ENCODE measurements around the gene BRD3. TPM values are rescaled to one million over a fixed set of nuclear protein-coding genes. Genes with fewer than 3 reads are reported as not detected.

The BRD3 gene
- total and polyA plus RNA-seq, 12 donors: 5.7 to 34.4 (median 28.9) TPM

- peaks cover 0 to 12% (median 0%) of the 10 kb centered on the region in 11 donors for H3K9me3 ChIP-seq
- intact Hi-C loops (cut with DNase I): no loop called here
- H3K36me3 ChIP-seq: no peaks in the 10 kb centered on the region
- no peak overlapping the region for H3K27ac ChIP-seq
- WGBS, 2 donors: 59 to 70% methylated on average over 20 of the region's 20 CpGs
- no peak for DNase-seq
- peaks cover 0 to 4% (median 0%) of the 10 kb centered on the region in 7 donors for H3K27me3 ChIP-seq
- H3K4me3 ChIP-seq: no peak overlapping the region
- H3K4me1 ChIP-seq: peaks cover 0 to 6% (median 0%) of the 10 kb centered on the region in 9 donors
- ATAC-seq: peak in 1 of 8 donors; percentile 64
- TF ChIP-seq, protein P1, sequence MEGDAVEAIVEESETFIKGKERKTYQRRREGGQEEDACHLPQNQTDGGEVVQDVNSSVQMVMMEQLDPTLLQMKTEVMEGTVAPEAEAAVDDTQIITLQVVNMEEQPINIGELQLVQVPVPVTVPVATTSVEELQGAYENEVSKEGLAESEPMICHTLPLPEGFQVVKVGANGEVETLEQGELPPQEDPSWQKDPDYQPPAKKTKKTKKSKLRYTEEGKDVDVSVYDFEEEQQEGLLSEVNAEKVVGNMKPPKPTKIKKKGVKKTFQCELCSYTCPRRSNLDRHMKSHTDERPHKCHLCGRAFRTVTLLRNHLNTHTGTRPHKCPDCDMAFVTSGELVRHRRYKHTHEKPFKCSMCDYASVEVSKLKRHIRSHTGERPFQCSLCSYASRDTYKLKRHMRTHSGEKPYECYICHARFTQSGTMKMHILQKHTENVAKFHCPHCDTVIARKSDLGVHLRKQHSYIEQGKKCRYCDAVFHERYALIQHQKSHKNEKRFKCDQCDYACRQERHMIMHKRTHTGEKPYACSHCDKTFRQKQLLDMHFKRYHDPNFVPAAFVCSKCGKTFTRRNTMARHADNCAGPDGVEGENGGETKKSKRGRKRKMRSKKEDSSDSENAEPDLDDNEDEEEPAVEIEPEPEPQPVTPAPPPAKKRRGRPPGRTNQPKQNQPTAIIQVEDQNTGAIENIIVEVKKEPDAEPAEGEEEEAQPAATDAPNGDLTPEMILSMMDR (IDR thresholded peaks at IDR 0.05): no peak
These were observed 57.3 kb downstream of the BRD3 start for GRCh38 chr9:134010310-134011173.

DNA sequence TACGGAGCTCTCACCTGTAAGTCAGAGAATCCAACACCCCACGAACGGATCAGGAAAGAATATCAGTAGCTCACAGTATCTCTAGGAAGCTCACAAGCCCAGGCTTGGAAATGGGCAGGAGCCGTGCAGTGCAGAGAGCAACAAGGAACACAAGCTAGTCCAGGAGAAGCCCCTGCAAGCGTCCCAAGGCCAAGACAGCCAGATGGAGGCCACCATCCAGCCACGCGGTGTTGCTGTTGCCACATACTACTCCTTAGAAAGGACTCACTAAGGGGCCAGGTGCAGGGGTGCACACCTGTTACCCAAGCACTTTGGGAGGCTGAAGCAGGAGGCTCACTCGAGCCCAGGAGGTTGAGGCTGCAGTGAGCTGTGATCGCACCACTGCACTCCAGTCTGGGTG is 60.3 kb downstream of the BRD3 start:
- H3K27me3 ChIP-seq: peaks cover 0 to 4% (median 0%) of the 10 kb centered on the region in 7 donors
- no peak for ATAC-seq
- 82 to 85% methylated on average over 9 of the region's 9 CpGs for WGBS, 2 donors
- no peaks in the 10 kb centered on the region for H3K36me3 ChIP-seq
- H3K4me1 ChIP-seq: peaks cover 0 to 6% (median 0%) of the 10 kb centered on the region in 9 donors
- no peak overlapping the region for H3K4me3 ChIP-seq
- DNase-seq: no peak
- TF ChIP-seq, protein P1 (IDR thresholded peaks at IDR 0.05): no peak
- no peak overlapping the region for H3K27ac ChIP-seq
- peaks cover 0 to 7% (median 0%) of the 10 kb centered on the region in 11 donors for H3K9me3 ChIP-seq
- intact Hi-C loops (cut with DNase I): no loop called here

GRCh38 chr9:134007150-134007549 is 60.7 kb downstream of the BRD3 start:
- peaks cover 0 to 7% (median 0%) of the 10 kb centered on the region in 11 donors for H3K9me3 ChIP-seq
- H3K27ac ChIP-seq: no peak overlapping the region
- TF ChIP-seq, protein P1 (IDR thresholded peaks at IDR 0.05): no peak
- H3K27me3 ChIP-seq: peaks cover 0 to 4% (median 0%) of the 10 kb centered on the region in 7 donors
- peaks cover 0 to 6% (median 0%) of the 10 kb centered on the region in 9 donors for H3K4me1 ChIP-seq
- H3K4me3 ChIP-seq: no peak overlapping the region
- no peaks in the 10 kb centered on the region for H3K36me3 ChIP-seq
- intact Hi-C loops (cut with DNase I): no loop called here
- 44 to 47% methylated on average over 6 of the region's 6 CpGs for WGBS, 2 donors
- no peak for DNase-seq
- no peak for ATAC-seq

- H3K4me1 ChIP-seq: peaks cover 0 to under 1% (median 0%) of the 10 kb centered on the region in 9 donors
- peaks cover 0 to 4% (median 0%) of the 10 kb centered on the region in 7 donors for H3K27me3 ChIP-seq
- intact Hi-C loops (cut with DNase I): no loop called here
- TF ChIP-seq, protein P1 (IDR thresholded peaks at IDR 0.05): no peak
- ATAC-seq (no peak), DNase-seq (no peak)
- 89% methylated on average over 8 of the region's 8 CpGs for WGBS, 2 donors
- no peaks in the 10 kb centered on the region for H3K36me3 ChIP-seq
- no peak overlapping the region for H3K27ac ChIP-seq
- H3K4me3 ChIP-seq: no peak overlapping the region
- H3K9me3 ChIP-seq: no peaks in the 10 kb centered on the region
These were observed 62.4 kb downstream of the BRD3 start for GRCh38 chr9:134005381-134005780.
